GM18873 (cell line): ENCODE data around the gene ANAPC1.
A peak's percentile ranks its signal among the peaks of the same experiment; 100 is the strongest.
"Not testable (repeated sequence)": the region's sequence is repeated elsewhere in the genome, so short reads cannot be mapped to it uniquely, and the experiment has no call there.

Source experiments
- ATAC-seq: cut with Tn5 transposase; IDR thresholded peaks from one replicate; pipeline ENCODE4 v1.9.1; 2021; ENCODE audit warnings: mild to moderate bottlenecking, moderate library complexity, moderate number of reproducible peaks; ENCODE audit not compliant: unreplicated experiment, low FRiP score

ANAPC1 gene, protein sequence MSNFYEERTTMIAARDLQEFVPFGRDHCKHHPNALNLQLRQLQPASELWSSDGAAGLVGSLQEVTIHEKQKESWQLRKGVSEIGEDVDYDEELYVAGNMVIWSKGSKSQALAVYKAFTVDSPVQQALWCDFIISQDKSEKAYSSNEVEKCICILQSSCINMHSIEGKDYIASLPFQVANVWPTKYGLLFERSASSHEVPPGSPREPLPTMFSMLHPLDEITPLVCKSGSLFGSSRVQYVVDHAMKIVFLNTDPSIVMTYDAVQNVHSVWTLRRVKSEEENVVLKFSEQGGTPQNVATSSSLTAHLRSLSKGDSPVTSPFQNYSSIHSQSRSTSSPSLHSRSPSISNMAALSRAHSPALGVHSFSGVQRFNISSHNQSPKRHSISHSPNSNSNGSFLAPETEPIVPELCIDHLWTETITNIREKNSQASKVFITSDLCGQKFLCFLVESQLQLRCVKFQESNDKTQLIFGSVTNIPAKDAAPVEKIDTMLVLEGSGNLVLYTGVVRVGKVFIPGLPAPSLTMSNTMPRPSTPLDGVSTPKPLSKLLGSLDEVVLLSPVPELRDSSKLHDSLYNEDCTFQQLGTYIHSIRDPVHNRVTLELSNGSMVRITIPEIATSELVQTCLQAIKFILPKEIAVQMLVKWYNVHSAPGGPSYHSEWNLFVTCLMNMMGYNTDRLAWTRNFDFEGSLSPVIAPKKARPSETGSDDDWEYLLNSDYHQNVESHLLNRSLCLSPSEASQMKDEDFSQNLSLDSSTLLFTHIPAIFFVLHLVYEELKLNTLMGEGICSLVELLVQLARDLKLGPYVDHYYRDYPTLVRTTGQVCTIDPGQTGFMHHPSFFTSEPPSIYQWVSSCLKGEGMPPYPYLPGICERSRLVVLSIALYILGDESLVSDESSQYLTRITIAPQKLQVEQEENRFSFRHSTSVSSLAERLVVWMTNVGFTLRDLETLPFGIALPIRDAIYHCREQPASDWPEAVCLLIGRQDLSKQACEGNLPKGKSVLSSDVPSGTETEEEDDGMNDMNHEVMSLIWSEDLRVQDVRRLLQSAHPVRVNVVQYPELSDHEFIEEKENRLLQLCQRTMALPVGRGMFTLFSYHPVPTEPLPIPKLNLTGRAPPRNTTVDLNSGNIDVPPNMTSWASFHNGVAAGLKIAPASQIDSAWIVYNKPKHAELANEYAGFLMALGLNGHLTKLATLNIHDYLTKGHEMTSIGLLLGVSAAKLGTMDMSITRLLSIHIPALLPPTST (N-terminal part only)

DNA sequence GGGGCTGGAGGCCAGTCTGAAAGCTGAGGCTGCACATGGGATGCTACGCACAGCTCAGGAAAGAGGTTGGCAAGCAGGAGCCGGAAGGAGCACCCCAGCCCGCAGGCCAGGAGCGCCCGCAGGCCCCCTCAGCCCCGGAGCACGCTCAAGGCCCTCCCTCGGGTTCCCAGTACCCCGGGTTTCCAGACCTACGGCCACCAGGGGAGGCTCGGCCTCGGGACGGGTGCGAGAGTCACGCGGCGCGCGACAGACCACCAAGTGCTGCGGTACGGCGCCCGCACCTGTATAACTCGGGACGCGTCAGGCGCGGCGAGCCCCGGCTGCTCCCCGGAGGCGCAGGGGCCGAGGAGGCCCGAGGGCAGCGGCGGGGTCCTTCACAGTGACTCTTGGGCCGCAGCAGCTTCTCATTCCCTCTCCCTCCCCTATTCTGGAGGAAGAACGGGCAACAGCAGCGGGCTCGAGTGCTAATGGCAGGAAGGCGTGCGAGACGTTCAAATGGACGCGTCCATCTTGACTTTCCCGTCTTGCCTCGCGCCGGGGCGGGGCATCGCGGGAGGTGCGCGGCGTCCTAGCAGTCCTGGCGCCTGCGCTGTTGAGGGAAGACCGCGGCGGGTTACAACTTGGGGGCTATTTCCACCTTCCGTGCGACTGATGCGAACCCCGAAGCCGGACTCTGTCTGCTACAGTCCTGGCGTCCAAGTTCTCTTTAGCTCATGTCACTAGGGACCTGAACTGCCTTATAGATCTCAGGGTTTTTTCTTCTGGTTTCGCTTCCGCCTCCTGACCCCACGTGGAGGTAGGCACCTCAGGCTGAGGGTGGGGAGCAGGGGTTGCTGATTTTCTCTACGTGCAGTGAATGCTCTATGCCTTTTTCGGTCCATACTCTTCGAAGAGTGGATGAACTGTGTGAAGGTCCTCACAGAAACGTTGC lies at the start of gene ANAPC1:
ANAPC1 (minus strand) TSS at position 533 of the 931 bp plus-strand sequence. CDS start 3,368 bp downstream, outside the sequence.
- ATAC-seq = peak; percentile 76

DNA sequence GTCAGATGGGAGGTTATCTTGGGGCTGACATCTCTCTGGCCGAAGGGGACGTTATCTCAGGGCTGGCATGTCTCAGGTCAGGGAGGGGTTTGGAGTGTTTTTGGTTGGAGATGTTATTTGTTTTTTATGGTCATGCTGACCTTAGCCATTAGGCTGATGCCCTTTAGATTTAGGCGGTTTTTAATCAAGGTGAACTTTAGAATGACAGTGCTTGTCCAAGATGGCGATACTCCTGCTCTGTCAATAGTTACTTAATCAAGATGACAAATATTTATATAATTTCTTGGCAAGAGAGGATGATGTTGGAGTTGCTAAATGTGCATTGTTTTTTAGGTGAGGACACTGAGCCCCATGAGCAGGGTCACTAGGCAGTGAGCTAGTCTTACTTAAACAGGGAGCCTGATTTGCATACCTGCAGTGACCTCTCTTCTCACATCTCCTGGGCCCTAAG lies 48.9 kb upstream of the ANAPC1 start:
- no peak for ATAC-seq

DNA sequence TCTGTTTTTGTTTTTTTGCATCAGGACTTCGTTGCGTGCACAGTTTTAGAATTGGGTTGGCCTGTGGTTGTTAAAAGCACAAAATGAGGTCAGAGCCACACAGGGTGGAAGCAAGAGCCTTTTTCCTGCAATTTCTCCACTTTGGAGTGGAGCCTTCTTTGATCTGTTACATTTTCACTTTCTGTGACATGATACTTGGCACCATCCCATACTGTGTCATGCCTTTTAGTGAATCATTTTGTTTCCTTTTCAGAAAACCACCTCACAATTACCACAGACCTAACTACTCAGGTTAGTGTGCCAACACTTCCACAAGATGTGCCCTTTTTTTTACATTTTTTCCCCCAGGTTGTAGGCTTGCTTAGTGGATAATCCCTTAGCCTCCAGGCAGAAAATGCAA lies 46.9 kb upstream of the ANAPC1 start:
- ATAC-seq = no peak

DNA sequence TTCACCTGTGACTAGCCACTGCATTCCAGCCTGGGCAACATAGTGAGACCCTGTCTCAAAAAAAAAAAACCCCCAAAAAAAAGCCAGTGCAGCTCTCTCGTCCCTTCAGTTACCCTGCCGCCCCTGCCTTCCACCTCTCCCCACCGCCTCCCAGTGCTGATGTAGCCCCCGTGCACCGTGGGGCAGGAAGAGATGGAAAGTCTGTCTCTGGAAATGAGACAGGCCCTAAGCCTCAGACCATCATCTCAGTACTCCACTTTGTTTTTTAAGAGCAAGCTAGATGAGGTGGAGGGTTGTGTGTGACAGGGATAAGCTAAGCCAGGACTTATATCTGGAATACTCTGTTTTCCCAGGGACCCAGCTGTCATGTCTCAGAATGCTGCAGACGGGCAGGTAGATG lies 46.4 kb upstream of the ANAPC1 start:
- ATAC-seq = no peak

DNA sequence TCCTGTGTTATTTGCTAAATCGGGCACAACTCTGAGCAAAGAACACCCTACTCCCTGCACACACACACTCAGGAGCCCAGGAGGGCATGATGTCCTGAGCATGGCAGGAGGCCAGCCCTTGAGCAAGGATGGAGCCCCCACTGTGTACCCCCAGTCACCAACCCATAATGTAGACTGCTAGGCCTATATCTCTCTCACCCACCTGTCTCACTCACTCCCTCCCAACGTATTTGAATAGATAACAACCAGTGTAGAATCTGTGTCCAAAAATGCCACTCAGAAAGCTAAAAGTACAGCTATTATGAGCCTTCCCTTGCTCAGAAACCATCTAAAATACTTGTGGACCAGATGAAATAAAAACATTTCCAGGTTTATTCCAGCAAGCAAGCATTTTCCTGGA lies 43.7 kb upstream of the ANAPC1 start:
- no peak for ATAC-seq

DNA sequence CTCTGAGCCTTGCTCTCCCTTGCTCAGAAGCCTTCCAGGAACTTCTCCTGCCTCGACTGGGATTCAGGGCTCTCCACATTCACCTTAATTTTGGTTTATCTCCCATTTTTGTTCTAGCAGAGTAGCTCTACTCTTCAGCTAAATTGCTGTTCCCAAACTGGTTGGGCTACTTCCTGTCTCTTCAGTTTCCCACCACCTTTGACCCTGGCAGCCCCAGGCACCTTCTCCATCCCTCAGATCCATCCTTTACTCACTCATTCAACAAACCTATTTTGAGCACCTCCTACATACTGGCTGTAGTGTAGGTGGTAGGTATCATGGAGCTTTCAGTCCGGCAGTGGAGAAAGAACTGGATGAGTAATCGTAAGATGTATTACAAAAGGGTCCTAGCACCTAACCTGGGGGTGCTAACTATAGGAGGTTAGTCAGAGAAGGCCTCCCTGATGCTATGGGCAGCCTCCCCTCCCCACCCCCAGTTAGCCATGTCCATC lies 40.7 kb upstream of the ANAPC1 start:
- no peak for ATAC-seq

DNA sequence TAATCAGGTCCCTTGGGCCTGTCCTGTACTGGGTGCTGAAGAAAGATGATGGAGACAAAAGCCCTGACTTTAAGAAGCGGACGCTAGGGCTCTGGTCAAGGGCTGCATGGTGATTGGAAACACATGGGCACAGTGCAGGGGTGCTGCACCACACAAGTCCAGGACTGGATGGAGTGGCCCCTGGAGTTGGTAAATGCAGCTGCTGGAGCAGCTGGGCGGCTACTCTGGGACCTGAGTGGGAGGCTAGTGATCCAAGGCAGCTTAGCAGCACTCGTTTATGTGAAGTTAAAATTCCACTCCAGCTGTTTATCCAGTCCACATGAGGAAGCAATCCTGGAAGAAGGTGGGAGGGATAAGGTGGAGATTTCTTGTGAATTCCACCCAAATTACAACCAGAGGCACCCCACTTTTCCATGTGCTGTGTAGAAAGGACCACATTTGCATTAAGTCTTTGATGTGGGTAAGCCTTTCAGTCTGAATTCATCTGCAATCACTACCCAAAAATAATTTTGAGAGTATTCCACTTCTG lies 39.3 kb upstream of the ANAPC1 start:
- no peak for ATAC-seq

DNA sequence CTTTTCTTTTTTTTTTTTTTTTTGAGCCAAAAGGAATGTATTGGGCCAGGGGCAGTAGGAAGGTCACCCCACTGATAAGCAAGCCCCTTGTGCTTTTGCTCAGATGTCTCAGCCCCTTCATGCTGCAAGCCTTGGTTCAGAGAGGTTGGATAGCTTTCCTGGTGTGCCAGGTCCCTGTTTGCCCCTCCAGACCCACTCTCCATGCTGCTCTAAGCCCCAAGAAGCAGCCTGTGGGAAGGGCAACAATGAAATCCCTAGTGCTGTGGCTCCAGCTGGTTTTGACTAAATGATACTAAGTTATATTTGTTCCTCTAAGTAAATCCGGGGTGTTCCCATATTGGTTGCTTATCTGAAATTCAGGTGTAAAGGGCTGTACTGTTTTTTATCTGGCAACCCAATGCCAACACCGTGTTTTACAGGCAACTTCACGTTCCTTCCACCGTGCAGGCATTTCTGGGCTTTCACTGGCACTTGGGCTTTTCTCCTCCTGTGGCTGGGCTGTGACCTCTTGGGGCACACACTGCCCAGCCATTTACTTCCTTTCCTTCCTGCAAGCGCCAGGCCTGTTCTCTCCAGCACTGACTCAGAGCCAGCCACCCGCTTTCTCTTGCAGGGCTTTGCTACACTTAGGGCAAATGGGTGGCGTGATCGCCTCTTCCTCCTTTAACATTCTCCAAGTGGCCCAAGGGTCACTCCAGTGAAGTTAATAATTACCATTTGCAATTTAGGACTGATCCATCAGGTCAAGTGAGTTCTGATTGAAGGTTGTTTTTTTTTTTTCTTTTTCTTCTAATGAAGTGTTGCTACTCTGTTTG lies 36.0 kb upstream of the ANAPC1 start:
- no peak for ATAC-seq

DNA sequence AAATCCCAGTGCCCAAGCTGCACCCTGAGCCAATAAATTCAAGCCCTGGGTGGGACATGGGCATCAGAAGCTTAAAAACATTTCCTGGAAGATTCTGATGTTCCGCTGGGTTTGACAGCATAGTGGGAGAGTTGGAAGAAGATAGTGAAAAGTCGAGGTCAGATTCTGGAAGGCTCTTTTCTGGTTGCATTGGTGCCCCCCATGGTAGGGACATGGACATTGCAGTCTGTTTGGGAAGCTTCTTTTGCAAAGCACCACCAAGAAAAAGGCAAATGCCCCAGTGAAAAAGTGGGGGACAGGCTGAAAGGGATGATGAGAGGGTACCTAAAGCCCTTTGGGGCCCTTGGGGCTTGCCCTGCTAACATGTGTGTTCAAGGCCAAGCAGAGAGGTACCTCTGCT lies 35.4 kb upstream of the ANAPC1 start:
- no peak for ATAC-seq

DNA sequence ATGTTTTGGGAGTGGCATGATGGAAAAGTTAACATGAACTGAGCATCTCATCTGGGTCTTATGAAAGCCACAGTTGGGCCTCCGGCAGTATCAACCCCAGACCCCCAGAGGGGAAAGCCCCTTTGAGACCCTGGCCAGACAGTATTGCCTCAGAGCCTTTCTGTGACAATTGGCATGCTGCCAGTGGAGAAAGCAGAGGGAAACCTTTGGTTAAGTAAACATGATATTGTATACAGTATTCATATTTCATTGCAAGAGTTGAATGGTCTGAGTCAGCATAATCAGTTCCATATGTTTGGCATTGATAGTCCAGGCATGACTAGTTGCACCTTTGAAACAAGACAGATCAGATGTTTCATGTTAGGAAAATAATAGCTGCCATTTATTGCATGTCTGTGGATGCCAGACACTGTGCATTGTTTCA lies 34.4 kb upstream of the ANAPC1 start:
- ATAC-seq = no peak

DNA sequence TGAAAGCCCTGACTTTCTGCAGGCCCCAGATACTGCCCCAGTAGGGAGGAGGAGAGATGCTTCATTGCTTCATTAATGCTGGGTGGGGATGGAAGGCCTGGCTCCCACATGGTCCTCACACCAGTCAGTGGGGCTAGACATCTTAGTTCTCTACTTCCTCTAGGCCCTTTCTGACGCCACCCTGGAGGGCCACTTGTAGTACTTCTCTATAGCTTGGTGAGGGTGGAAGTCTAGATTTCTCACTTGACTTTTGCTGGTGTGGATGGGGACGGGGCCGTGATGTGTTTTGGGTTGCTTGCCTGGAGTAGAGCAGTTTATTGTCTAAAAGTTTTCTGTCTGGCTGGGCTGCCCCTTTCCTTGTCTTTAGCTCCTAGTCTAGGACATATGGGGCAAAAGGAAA lies 33.1 kb upstream of the ANAPC1 start:
- no peak for ATAC-seq

DNA sequence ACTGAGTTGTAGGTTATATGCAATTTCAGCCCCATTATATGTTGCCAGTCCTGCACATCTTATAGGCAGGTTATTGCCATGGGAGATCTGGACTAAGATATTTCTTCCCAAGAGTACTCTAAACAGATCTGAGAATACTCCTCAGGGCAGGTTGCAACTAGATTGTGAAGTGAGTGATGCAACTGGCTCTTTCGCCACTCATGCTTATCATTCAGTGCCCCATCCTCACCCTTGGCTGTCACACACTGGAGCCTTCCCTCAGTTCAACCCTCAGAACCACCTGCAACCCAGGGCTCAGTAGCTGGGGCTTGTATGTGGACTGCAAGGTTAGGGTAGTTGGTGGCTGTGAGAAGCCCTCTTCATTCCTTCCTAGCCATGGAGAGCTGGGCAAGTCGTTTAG lies 28.6 kb upstream of the ANAPC1 start:
- no peak for ATAC-seq

DNA sequence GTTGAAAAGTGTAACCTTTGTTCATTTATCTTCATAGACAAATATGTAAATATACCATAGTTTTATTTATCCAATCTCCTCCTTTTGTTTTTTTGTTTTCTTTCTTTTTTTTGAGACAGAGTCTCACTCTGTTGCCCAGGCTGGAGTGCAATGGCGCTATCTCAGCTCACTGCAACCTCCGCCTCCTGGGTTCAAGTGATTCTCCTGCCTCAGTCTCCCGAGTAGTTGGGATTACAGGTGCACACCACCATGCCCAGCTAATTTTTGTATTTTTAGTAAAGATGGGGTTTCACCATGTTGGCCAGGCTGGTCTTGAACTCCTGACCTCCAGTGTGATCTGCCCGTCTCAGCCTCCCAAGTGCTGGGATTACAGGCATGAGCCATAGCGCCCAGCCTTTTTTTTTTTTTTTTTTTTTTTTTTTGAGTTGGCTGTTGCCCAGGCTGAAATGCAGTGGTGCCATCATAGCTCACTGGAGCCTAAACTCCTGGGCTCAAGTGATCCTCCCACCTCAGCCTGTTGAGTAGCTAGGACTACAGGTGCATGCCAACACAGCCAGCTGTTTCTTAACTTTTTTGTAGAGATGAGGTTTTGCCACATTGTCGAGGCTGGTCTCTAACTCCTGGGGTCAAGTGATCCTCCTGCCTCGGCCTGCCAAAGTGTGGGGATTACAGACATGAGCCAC lies 27.4 kb upstream of the ANAPC1 start:
- not testable (repeated sequence) for ATAC-seq

DNA sequence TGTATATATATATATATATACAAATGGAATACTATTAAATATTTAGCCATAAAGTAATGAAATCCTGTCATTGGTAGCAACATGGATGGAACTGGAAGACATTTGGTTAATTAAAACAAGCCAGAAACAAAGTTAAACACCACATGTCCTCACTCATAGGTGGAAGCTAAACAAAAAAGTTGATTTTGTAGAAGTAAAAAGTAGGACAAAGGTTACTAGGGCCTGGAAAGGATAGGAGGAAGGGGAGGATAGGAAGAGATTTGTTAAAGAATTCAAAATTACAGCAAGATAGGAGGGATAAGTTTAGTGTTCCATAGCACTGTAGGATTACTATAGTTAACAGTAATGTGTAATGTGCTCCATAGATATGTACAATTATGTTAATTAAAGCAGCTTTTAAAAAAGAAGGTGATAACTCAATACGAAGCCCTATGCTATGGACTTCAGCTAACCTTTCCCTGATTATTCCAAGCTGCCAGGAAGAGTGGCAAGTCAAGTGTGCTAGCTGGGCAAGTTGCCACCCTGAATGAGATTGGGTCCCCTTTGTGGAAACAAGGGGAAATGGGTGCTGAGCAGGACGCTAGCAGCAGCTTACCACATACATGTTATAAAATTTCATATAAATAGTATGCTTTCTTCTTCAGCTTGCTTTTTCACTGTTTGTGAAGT lies 26.8 kb upstream of the ANAPC1 start:
- no peak for ATAC-seq

DNA sequence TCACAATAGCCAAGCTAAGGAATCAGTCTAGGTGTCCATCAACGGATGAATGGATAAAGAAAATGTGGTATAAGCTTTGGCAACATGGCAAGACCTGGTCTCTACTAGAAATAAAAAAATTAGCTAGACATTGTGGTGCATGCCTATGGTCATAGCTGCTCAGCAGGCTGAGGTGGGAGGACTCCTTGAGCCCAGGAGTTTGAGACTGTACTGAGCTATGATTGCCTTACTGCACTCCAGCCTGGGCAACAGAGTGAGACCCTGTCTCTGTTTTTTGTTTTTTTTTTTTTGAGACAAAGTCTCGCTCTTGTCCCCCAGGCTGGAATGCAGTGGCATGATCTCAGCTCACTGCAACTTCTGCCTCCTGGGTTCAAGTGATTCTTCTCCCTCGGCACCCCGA lies 26.0 kb upstream of the ANAPC1 start:
- ATAC-seq = not testable (repeated sequence)

DNA sequence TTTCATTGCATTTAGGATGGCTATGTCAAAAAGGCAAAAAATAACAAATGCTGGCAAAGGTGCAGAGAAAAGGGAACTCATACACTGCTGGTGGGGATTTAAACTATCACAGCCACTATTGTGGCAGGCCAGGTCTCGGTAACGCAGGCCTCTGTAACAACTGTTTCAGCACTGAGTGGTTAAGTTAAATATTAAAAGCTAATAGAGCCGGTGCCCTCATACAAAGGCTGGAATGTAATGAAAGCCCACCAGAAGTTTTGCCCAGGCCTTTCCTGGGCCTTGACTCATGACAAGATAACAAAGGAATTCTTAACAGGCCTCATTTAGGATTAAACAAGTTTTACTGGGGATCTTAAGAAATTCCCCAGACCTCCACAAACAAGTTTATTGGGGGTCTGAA lies 25.1 kb upstream of the ANAPC1 start:
- no peak for ATAC-seq

DNA sequence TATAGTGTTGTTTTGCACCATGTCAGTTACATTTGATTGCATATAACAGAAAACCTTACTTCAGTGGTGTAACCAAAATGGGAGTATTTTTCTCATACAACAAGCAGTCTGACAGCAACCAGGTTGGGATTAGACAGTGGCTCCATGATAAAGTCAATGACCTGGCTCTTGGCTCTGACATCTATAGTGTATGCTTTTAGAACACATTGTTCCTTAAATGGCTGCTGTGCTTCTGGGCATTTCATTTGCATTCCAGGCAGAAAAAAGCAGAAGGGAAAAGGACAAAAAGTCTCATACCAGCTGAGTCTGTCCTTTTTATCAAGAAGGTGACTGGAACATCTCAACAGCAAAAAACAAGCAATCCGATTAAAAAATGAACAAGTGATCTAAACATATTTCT lies 24.6 kb upstream of the ANAPC1 start:
- no peak for ATAC-seq
